Natural killer cell (primary cell): ENCODE results near the gene RERE. TPM values are rescaled to one million over a fixed set of nuclear protein-coding genes. Genes with fewer than 3 reads are reported as not detected.
"Not testable (repeated sequence)": the region's sequence is repeated elsewhere in the genome, so short reads cannot be mapped to it uniquely, and the experiment has no call there.

Source experiments
- ATAC-seq, 3 donors: fragments of 150-1000 bp in 2 of 3; fragments of 200-7000 bp in 1 of 3; cut with Tn5 transposase; 1 replicate in 1 of 3; 2 replicates in 2 of 3; pipeline ENCODE4 v1.10.0; 2021; ENCODE audit warnings: mild to moderate bottlenecking in 2 of 3, moderate library complexity in 2 of 3
- DNase-seq, 2 donors: peaks; one replicate each; pipeline versions ENCODE4 v3.0.0 to v3.0.0-alpha.2; 2013 to 2021; ENCODE audit warnings: mixed read lengths in 1 of 2
- H3K27ac ChIP-seq: one replicate; pipeline ENCODE4 v1.5.1; 2013; ENCODE audit warnings: mild to moderate bottlenecking, low read length
- H3K27me3 ChIP-seq: one replicate; pipeline ENCODE4 v1.6.1; 2013; ENCODE audit warnings: low read length; ENCODE audit not compliant: control insufficient read depth, insufficient read depth
- H3K36me3 ChIP-seq: one replicate; pipeline ENCODE4 v1.6.1; 2013; ENCODE audit warnings: low read length; ENCODE audit not compliant: control insufficient read depth, insufficient read depth
- H3K4me1 ChIP-seq: one replicate; pipeline ENCODE4 v1.6.1; 2013; ENCODE audit warnings: low read length; ENCODE audit not compliant: control insufficient read depth, insufficient read depth
- H3K4me3 ChIP-seq: one replicate; pipeline ENCODE4 v1.5.1; 2013; ENCODE audit warnings: low read length
- H3K9me3 ChIP-seq: one replicate; pipeline ENCODE4 v1.6.1; 2013; ENCODE audit warnings: low read length; ENCODE audit not compliant: control insufficient read depth, insufficient read depth
- H3K27ac Mint-ChIP-seq, 2 donors: one replicate each; pipeline ENCODE4 v1.8.0; 2022; ENCODE audit warnings: mild to moderate bottlenecking in 2 of 2, mixed read lengths in 2 of 2, moderate library complexity in 1 of 2
- H3K27me3 Mint-ChIP-seq, 2 donors: one replicate each; pipeline ENCODE4 v1.8.0; 2022; ENCODE audit warnings: low read depth in 2 of 2, mixed read lengths in 2 of 2
- H3K36me3 Mint-ChIP-seq: one replicate; pipeline ENCODE4 v1.8.0; 2022; ENCODE audit warnings: mixed read lengths
- H3K4me1 Mint-ChIP-seq, 2 donors: one replicate each; pipeline ENCODE4 v1.8.0; 2022; ENCODE audit warnings: mixed read lengths in 2 of 2
- H3K4me3 Mint-ChIP-seq: one replicate; pipeline ENCODE4 v1.8.0; 2022; ENCODE audit warnings: mild to moderate bottlenecking, moderate library complexity, mixed read lengths
- H3K9me3 Mint-ChIP-seq, 2 donors: one replicate each; pipeline ENCODE4 v1.8.0; 2022; ENCODE audit warnings: mixed read lengths in 2 of 2
- CTCF ChIP-seq: fragments of 200-600 bp; IDR thresholded peaks from one replicate; pipeline ENCODE4 v1.8.0; 2022; ENCODE audit warnings: antibody characterized with exemption
- WGBS: methylation state at CpG from one replicate; pipeline ENCODE4 v1.1.7; 2013; ENCODE audit warnings: missing lambda C conversion rate; ENCODE audit not compliant: insufficient coverage; 5-methylcytosine and 5-hydroxymethylcytosine counted together
- intact Hi-C: fragments of 100-400 bp; cut with micrococcal nuclease; formaldehyde crosslinking; loops from one replicate; pipeline ENCODE4 v1.14.2; 2022
- total RNA-seq, 4 donors: library from RNA; stranded (reverse); fragments of 120-200 nt in 1 of 4; gene quantifications; one replicate each; pipeline versions ENCODE4 v1.2.3 to v1.2.4, GENCODE V29; 2013 to 2022

RERE gene
- total RNA-seq, 3 donors from 2014 or later (not counting 1 experiment from before 2014, with no cell fraction given) = 67.7 to 76.0 (median 73.0) TPM

GRCh38 chr1:8625981-8626898 is 191.2 kb downstream of the RERE start:
- intact Hi-C loops = loop anchor here (5.0 kb wide), 1 partner anchor 36 kb away; no protein-coding TSS in a partner anchor
- 61% methylated on average over 4 of the region's 4 CpGs for WGBS
- no peak for TF ChIP-seq CTCF
- Mint-ChIP-seq H3K4me1 (peaks cover 53 to 56% of the 10 kb centered on the region in 2 donors), H3K27me3 (no peaks in the 10 kb centered on the region), H3K36me3 (no peaks in the 10 kb centered on the region), H3K9me3 (no peaks in the 10 kb centered on the region), H3K27ac (peak overlapping the region; percentile 2 to 15), H3K4me3 (no peak overlapping the region)
- H3K36me3 ChIP-seq = no peaks in the 10 kb centered on the region
- H3K4me1 ChIP-seq = peaks cover 10% of the 10 kb centered on the region
- H3K9me3 ChIP-seq = no peaks in the 10 kb centered on the region
- no peak overlapping the region for H3K4me3 ChIP-seq
- no peak overlapping the region for H3K27ac ChIP-seq
- no peaks in the 10 kb centered on the region for H3K27me3 ChIP-seq
- ATAC-seq (no peak), DNase-seq (no peak)

GRCh38 chr1:8625491-8625890 is 191.9 kb downstream of the RERE start:
- Mint-ChIP-seq H3K9me3 (no peaks in the 10 kb centered on the region), H3K36me3 (no peaks in the 10 kb centered on the region), H3K27me3 (no peaks in the 10 kb centered on the region), H3K4me1 (peaks cover 54 to 56% of the 10 kb centered on the region in 2 donors), H3K4me3 (no peak overlapping the region), H3K27ac (peak overlapping the region in 1 of 2 donors; percentile 29)
- Histone ChIP-seq H3K27me3 (no peaks in the 10 kb centered on the region), H3K4me3 (no peak overlapping the region), H3K36me3 (no peaks in the 10 kb centered on the region), H3K9me3 (no peaks in the 10 kb centered on the region), H3K27ac (no peak overlapping the region), H3K4me1 (peaks cover 10% of the 10 kb centered on the region)
- TF ChIP-seq CTCF = no peak
- ATAC-seq (no peak), DNase-seq (no peak)
- intact Hi-C loops = loop anchor here (5.0 kb wide), 1 partner anchor 37 kb away; no protein-coding TSS in a partner anchor
- 69% methylated on average over 2 of the region's 2 CpGs for whole genome bisulfite sequencing

- H3K9me3 ChIP-seq, H3K27me3 Mint-ChIP-seq, intact Hi-C loops, H3K36me3 ChIP-seq, H3K36me3 Mint-ChIP-seq, H3K27me3 ChIP-seq, H3K9me3 Mint-ChIP-seq, H3K4me1 ChIP-seq, H3K4me3 ChIP-seq: not testable (repeated sequence)
- Mint-ChIP-seq H3K27ac (peak overlapping the region; percentile 75 to 77), H3K4me3 (peak overlapping the region; percentile 38), H3K4me1 (peaks cover 37 to 39% of the 10 kb centered on the region in 2 donors)
- H3K27ac ChIP-seq = peak overlapping the region; percentile 34
- WGBS = 17% methylated on average over 6 of the region's 7 CpGs
- ATAC-seq = peak; percentile 41 to 73 (median 71)
- peak in 1 of 2 donors; percentile 37 for DNase-seq
Measured at GRCh38 chr1:8623651-8624192, 193.7 kb downstream of the RERE start.

- H3K27ac ChIP-seq, H3K36me3 Mint-ChIP-seq, H3K9me3 ChIP-seq, DNase-seq, ATAC-seq, H3K27me3 Mint-ChIP-seq, H3K4me1 ChIP-seq, H3K27me3 ChIP-seq, intact Hi-C loops, H3K9me3 Mint-ChIP-seq, H3K4me3 ChIP-seq, H3K27ac Mint-ChIP-seq, H3K4me3 Mint-ChIP-seq, H3K36me3 ChIP-seq: not testable (repeated sequence)
- 88% methylated on average over 1 of the region's 2 CpGs for WGBS
- peaks cover 29 to 30% of the 10 kb centered on the region in 2 donors for H3K4me1 Mint-ChIP-seq
Measured at GRCh38 chr1:8621785-8622348, 195.6 kb downstream of the RERE start.

GRCh38 chr1:8621034-8621582 is 196.3 kb downstream of the RERE start:
- intact Hi-C loops = not testable (repeated sequence)
- 96% methylated on average over 7 of the region's 9 CpGs for WGBS

GRCh38 chr1:8619917-8620502 is 197.4 kb downstream of the RERE start:
- H3K27me3 Mint-ChIP-seq, intact Hi-C loops, H3K4me1 ChIP-seq, H3K27ac ChIP-seq, ATAC-seq, DNase-seq, H3K9me3 Mint-ChIP-seq, H3K36me3 ChIP-seq, H3K4me3 Mint-ChIP-seq, H3K4me3 ChIP-seq, H3K27me3 ChIP-seq, H3K9me3 ChIP-seq, H3K36me3 Mint-ChIP-seq, H3K27ac Mint-ChIP-seq: not testable (repeated sequence)
- 100% methylated on average over 2 of the region's 2 CpGs for WGBS
- H3K4me1 Mint-ChIP-seq = peaks cover 16 to 19% of the 10 kb centered on the region in 2 donors

More at GRCh38 chr1:8621034-8621582, 196.3 kb downstream of the RERE start:
- not testable (repeated sequence) for H3K36me3 Mint-ChIP-seq, H3K4me1 ChIP-seq, H3K27ac ChIP-seq, H3K27me3 Mint-ChIP-seq, H3K27ac Mint-ChIP-seq, H3K27me3 ChIP-seq, H3K9me3 ChIP-seq, H3K9me3 Mint-ChIP-seq, H3K4me3 Mint-ChIP-seq, H3K36me3 ChIP-seq, H3K4me3 ChIP-seq, DNase-seq, ATAC-seq
- peaks cover 22 to 23% of the 10 kb centered on the region in 2 donors for H3K4me1 Mint-ChIP-seq
